B cell (primary cell): Measurements from ENCODE around the gene RAD51.

Experiments
- CTCF ChIP-seq: fragments of 200-600 bp; IDR thresholded peaks from one replicate; pipeline ENCODE4 v1.8.0; 2022; ENCODE audit warnings: antibody characterized with exemption, mild to moderate bottlenecking
- EZH2 ChIP-seq: IDR thresholded peaks from 2 replicates; pipeline ENCODE4 v1.6.1; 2012; ENCODE audit warnings: borderline replicate concordance, low read depth, mild to moderate bottlenecking, moderate library complexity, low read length; ENCODE audit not compliant: insufficient read depth, poor library complexity, severe bottlenecking

- TF ChIP-seq CTCF (no peak), EZH2 (no peak)
Measured at GRCh38 chr15:40773496-40773895, 78.5 kb downstream of the RAD51 start.
